Measurements from ENCODE around the gene AP5Z1.

The AP5Z1 gene

GRCh38 chr7:4775250-4775847, at the start of gene AP5Z1:
Gene AP5Z1 (plus strand): TSS chr7:4775623. CDS start chr7:4775716, 93 bp downstream.
- DNase-seq (ENCODE audit: low read depth, low spot score), result peak; percentile 88

- DNase-seq (ENCODE audit: low read depth, low spot score), result no peak
These were observed 49.5 kb upstream of the AP5Z1 start for GRCh38 chr7:4725850-4726450.

- no peak for DNase-seq (ENCODE audit: low read depth, low spot score)
These were observed 48.9 kb upstream of the AP5Z1 start for GRCh38 chr7:4726566-4726965.

GRCh38 chr7:4727914-4728705, 47.3 kb upstream of the AP5Z1 start:
- DNase-seq (ENCODE audit: low read depth, low spot score), result no peak

- DNase-seq (ENCODE audit: low read depth, low spot score), result no peak
These were observed 46.2 kb upstream of the AP5Z1 start for GRCh38 chr7:4729266-4729665.

- DNase-seq (ENCODE audit: low read depth, low spot score), result no peak
These were observed 45.1 kb upstream of the AP5Z1 start for GRCh38 chr7:4730276-4730675.

- DNase-seq (ENCODE audit: low read depth, low spot score), result no peak
These were observed 44.5 kb upstream of the AP5Z1 start for GRCh38 chr7:4730971-4731370.

- DNase-seq (ENCODE audit: low read depth, low spot score), result no peak
These were observed 43.6 kb upstream of the AP5Z1 start for GRCh38 chr7:4731803-4732202.

GRCh38 chr7:4733936-4734528, 41.4 kb upstream of the AP5Z1 start:
- DNase-seq (ENCODE audit: low read depth, low spot score), result no peak

- DNase-seq (ENCODE audit: low read depth, low spot score), result no peak
These were observed 40.7 kb upstream of the AP5Z1 start for GRCh38 chr7:4734587-4735345.

- DNase-seq (ENCODE audit: low read depth, low spot score), result no peak
These were observed 38.1 kb upstream of the AP5Z1 start for GRCh38 chr7:4737300-4737699.

- peak; percentile 67 for DNase-seq (ENCODE audit: low read depth, low spot score)
These were observed 36.5 kb upstream of the AP5Z1 start for GRCh38 chr7:4738711-4739527.

- DNase-seq (ENCODE audit: low read depth, low spot score), result no peak
These were observed 35.9 kb upstream of the AP5Z1 start for GRCh38 chr7:4739528-4739992.

GRCh38 chr7:4740796-4741195, 34.6 kb upstream of the AP5Z1 start:
- DNase-seq (ENCODE audit: low read depth, low spot score), result no peak

- DNase-seq (ENCODE audit: low read depth, low spot score), result no peak
These were observed 33.3 kb upstream of the AP5Z1 start for GRCh38 chr7:4742051-4742573.

GRCh38 chr7:4742852-4743251, 32.6 kb upstream of the AP5Z1 start:
- no peak for DNase-seq (ENCODE audit: low read depth, low spot score)

- peak; percentile 97 for DNase-seq (ENCODE audit: low read depth, low spot score)
These were observed 30.8 kb upstream of the AP5Z1 start for GRCh38 chr7:4744391-4745264.

GRCh38 chr7:4745265-4745919, 30.0 kb upstream of the AP5Z1 start:
- no peak for DNase-seq (ENCODE audit: low read depth, low spot score)

All from smooth muscle cell of the brain vasculature (primary cell).